ENCODE data around the gene USH2A.
"Not testable (repeated sequence)": the region's sequence is repeated elsewhere in the genome, so short reads cannot be mapped to it uniquely, and the experiment has no call there.

Gene USH2A

DNA sequence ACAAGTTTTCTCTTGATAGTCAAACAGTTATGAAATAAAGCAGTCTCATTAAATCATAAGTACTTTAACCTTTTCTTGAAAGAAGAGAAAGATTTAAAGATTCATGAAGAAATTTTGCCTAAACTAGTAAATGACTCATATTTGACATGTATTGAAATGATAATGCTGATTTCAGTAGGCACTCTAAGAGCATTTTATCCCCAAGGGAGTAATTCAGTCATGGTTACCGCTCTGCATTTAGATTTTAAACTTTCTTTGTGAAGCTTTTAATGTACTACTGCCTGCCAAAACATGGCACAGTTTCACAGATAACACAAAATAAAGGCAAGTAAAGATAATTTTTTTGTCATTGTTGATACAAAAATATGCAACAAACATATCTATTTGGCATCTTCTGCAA lies 6.8 kb downstream of the USH2A start:
- DNase-seq (ENCODE audit: low read depth in 2 of 2, low spot score in 1 of 2), result no peak

DNA sequence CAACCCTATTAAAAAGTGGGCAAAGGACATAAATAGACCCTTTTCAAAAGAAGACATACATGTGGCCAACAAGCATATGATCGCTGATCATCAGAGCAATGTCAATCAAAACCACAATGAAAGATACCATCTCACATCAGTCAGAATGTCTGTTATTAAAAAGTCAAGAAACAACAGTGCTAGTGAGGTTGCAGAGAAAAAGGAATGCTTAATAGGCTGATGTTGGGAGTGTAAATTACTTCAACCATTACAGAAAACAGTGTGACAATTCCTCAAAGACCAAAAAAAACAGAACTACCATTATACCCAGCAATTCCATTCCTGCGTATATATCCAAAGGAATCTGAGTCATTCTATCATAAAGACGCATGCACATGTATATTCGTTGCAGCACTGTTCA lies 13.2 kb downstream of the USH2A start:
- DNase-seq (ENCODE audit: low read depth in 2 of 2, low spot score in 1 of 2), result no peak

DNA sequence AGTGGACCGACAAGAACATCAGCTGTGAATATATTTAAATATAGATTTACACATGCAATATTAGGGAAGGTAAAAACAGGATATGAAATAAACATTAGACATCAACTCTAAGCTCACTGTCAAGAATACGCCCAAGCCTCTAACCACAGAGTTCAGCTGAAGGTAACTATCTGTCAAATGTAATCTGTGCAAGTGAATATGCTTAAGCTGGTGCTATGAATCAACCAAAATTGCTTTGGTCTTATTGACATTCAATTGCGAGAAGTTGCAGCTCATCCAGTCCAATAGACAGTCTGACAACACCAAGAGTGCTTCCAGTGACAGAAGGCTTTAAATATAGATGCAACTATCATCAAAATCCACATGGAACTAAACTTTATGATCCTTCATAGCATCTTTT lies 32.3 kb downstream of the USH2A start:
- no peak for DNase-seq (ENCODE audit: low read depth in 2 of 2, low spot score in 1 of 2)

DNA sequence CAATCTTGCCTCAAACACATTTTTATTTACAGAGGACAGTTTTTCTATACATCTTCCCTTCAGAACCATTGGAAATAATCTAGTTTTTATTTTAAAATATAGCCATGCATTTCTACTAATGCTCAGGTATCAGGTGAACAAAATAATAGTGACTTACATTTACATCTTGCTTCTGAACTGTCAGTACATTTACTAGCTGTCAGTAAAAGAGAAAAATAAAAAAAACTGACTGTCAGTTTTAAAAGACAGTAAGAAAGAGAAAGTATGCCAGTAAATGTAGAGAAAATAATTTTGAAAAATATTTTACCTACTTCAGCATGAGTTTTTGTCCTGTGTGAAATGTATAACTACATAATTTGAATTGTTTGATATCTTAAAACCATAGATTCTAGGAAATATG lies 33.5 kb downstream of the USH2A start:
- DNase-seq (ENCODE audit: low read depth in 2 of 2, low spot score in 1 of 2), result no peak

DNA sequence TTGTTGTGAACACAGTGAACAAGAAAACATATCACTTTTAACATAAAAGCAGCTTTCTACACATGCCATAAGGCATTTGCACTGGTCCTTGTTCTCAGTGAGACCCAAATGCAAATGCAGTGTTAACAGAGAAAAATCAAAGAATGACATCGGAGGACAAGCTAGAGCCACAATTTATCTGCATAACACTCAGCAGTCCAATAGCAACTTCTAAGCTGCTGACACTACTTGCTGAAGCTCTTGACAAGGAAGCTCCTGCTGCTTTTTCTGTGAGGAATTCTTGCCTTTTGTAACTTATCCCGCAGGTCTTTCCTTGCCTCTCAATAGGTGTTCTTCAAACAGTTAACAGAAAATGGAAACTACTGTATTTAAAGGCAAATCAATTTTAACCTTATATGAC lies 34.7 kb downstream of the USH2A start:
- DNase-seq (ENCODE audit: low read depth in 2 of 2, low spot score in 1 of 2), result no peak

DNA sequence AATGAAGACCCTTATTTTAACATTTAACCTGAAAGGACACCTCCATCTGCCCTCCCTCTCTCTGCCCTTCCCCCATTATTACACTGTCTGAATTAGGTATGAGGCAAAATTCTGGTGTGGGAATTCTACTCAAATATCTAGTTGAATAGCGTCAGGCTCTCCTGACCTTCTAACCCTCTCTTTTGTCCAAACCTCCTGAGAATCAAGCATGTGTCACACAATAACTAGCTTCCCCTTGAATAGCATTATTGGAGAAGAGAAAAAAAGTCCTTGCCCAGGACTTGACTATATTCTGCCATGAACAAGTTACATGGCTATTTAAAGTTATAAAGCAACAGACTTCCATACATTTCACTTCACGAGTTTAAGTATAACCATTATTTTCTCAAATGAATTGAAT lies 35.5 kb downstream of the USH2A start:
- no peak for DNase-seq (ENCODE audit: low read depth in 2 of 2, low spot score in 1 of 2)

DNA sequence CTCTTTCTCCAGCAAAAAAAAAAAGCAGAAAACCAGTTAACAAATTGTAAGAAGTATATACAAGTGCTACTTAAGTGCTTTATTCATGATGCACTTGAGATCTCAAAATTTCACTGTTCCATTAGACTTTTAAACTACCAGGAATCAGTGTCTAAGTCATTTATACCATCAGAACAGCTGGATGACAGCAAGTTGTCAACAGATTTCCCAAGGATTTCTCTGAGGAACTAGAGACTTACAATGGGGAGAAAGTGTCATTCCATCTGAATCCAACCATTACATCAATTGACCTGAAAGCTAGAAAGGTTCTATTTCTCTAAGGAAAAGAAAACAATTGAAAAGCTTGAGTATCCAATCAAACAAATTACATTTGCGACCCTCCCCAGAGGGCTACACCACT lies 43.8 kb downstream of the USH2A start:
- no peak for DNase-seq (ENCODE audit: low read depth in 2 of 2, low spot score in 1 of 2)

DNA sequence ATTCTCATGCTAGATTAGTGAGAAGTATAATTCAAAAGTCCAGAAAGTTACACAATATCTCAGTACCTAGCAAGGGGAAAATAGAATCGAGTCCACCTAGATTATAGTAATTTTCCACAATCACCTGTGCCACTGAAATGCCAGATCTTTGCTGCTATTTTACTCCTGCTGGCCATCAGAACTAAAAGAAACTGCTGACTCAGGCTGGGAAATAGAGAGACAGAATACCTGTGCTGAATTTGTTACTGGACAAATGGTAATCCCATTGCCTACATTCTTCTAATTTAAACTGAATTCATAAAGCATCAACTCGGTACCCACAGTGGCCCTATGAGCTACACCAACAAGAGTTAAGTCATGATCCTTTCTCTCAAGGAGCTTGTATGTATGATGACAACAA lies 55.0 kb downstream of the USH2A start:
- DNase-seq (ENCODE audit: low read depth in 2 of 2, low spot score in 1 of 2), result no peak

DNA sequence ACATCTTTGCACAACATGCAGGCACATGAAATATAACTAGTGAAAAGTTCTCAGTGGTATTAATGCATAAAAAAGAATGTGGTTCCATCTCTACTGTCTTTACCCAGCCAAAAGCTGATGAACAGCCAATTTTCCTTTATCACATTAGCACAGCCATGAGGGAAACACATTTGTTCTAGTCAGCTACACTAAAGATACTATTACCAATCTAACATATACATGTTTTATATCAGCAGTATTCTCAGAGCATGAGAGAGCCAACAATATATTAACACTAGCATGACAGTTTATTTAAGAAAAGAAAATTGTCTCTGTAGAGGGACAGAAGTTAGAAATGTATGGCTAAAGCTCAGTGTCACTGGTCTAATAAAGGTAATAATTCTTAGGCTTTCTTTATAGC lies 56.3 kb downstream of the USH2A start:
- DNase-seq (ENCODE audit: low read depth in 2 of 2, low spot score in 1 of 2), result no peak

DNA sequence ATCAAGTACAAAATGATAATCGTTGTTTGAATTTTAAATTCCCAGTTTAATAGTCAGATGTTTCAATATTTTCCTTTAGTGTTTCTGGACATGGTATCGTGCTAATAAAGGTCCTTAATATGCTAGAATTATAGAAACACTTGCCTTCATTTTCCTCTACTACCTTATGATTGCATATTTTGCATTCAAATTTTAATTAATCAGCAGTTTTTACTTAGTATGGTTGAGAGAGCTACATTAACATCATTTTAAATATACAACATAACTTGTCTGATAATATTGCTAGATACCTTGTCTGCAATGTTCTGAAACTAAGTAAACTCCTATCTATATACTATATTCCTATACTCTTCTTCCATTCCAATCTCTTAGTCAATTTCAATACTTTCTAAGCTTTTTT lies 66.3 kb downstream of the USH2A start:
- no peak for DNase-seq (ENCODE audit: low read depth in 2 of 2, low spot score in 1 of 2)

DNA sequence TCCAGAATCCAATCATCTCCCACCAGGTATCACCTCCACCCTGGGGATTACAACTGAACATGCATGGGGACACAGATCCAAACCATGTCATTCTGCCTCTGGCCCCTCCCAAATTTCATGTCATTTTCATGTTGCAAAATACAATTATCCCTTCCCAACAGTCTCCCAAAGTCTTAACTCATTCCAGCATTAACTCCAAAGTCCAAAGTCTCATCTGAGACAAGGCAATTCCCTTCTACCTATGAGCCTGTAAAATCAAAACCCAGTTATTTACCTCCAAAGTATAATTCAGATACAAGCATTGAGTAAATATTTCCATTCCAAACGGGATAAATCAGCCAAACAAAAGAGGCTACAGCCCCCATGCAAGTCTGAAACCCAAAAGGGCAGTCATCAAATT lies 73.1 kb downstream of the USH2A start:
- no peak for DNase-seq (ENCODE audit: low read depth in 2 of 2, low spot score in 1 of 2)

DNA sequence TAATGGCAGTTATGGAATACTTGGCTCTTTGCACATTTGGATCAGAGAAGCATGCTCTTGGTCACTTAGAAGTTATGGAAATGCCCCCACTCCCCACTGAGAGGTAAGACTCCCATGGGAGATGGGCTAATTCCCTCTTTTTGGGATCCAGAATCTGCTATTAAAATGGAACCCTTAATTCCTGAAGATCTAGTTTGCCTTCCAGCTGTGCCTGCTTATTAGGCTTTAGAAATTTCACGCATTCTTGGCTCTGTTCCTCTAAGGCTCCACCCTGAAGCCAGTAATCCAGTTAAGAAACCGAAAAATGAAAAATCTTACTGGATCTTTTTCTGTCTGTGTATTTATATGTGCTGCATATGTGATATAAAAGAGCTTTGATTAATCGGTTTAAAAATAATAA lies 76.7 kb downstream of the USH2A start:
- DNase-seq (ENCODE audit: low read depth in 2 of 2, low spot score in 1 of 2), result no peak

DNA sequence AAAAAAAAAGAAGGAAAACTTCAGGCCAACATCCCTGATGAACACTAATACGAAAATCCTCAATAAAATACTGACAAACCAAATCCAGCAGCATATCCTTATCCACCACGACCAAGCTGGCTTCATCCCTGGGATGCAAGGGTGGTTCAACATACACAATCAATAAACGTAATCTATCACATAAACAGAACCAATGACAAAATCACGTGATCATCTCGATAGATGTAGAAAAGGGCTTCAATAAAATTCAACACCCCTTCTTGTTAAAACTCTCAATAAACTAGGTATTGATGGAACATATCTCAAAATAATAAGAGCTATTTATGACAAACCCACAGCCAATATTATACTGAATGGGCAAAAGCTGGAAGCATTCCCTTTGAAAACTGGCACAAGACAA lies 82.7 kb downstream of the USH2A start:
- DNase-seq (ENCODE audit: low read depth in 2 of 2, low spot score in 1 of 2), result not testable (repeated sequence)

DNA sequence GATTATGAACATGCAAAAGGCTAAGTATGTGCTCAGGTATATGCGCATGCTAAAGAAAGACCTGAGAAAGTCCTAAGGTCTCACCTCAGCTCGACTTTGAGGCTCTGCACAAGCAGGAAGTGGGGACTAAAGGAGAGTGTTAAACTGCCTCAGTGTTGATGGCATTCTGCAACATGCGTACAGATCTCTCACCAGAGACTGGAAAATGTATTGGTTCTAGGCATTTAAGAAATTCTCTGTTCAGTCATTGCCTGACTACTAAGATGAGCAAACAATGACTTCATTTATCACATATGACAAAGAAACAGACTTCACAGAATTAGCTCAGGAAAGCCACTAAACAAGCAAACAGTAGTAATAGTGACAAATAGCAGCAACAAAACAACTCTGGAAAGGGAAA lies 90.8 kb downstream of the USH2A start:
- DNase-seq (ENCODE audit: low read depth in 2 of 2, low spot score in 1 of 2), result no peak

DNA sequence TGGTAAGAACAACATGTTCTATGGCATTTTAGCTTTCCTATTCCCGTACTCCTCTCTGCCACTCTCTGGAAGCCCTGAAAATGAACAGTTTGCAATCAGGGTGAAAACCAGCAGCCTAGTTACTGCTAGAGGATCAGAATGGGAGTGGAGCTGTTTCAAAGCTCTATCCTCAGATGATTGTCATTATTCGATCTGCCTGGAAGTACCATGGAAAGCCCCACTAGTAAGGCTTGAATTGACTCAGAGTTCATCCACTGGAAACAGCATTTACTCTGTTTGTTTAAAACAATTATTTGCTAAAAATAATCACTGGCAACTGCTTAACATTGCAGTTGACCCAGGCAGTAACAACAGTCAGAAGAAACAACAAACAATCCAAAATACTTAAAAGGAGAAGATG lies 91.2 kb downstream of the USH2A start:
- DNase-seq (ENCODE audit: low read depth in 2 of 2, low spot score in 1 of 2), result no peak

DNA sequence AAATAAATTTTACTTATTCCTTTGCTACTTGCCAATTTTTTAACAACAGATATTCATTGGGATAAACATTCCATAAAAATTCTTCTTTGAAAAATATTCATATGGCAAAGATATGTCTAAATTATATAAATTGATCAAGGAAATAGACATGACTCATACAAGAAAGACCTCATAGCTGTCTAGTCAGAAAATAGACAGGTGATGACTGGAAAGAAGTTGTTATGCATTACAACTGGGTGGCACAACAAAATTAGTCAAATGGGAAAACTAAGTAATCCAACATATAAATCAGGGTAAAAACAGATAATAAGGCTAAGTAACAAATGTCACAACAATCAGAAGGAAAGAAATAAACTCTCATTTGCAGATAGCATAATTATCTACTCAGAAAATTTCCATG lies 92.0 kb downstream of the USH2A start:
- no peak for DNase-seq (ENCODE audit: low read depth in 2 of 2, low spot score in 1 of 2)

DNA sequence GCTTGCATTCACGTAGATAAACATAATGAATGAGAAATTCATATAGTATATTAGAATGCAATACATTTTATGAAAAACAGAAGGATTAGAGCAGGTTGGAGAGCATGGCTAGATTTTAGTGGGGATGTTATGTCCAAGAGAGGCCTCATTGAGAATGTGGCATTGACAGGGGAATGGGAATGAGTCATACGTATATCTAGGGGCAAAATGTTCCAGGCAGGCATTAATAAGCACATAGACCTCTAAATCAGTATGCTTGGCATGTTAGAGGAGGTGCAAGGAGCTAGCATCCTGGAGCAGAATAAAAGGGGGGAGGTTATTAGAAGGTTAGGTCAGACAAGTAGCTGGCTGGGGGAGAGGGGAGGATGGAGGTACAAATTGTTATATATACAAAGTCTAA lies 93.0 kb downstream of the USH2A start:
- DNase-seq (ENCODE audit: low read depth in 2 of 2, low spot score in 1 of 2), result no peak

DNA sequence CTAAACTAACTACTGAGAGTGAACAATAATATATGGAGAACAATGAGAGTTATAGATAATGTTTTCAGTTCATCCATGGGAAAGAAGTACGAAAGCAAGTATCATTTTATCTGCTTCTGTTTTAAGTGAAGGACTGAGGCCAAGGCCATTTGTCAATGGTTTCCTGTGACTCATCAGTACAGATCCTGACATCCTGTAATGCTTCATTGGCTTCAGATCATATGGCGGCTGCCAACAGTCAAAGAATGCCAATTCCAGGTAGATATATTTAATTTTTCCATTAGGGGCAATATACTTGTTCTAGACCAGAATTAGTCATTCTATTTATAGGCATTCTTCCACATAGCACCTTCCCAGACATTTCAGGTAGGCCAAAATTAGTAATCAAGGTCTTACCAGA lies 97.3 kb downstream of the USH2A start:
- no peak for DNase-seq (ENCODE audit: low read depth in 2 of 2, low spot score in 1 of 2)

DNA sequence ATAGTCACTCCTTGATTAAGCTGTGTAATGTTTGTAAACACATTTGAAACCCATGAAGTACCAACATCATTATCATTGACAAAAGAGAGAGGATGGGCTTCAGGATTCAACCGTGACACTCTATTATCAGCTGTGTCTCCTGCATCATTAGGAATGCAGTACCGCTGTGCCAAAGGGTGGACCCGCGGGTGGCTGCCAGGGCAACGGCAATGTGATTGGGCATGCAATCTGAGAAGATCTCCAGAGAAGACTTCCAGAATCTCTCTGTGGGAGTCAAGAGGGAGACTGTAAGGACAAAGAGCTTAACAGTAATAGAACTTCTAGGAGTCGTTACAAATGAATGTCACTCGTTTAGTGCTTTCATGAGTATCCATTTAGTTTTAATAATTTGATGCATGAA lies 97.9 kb downstream of the USH2A start:
- no peak for DNase-seq (ENCODE audit: low read depth in 2 of 2, low spot score in 1 of 2)

DNA sequence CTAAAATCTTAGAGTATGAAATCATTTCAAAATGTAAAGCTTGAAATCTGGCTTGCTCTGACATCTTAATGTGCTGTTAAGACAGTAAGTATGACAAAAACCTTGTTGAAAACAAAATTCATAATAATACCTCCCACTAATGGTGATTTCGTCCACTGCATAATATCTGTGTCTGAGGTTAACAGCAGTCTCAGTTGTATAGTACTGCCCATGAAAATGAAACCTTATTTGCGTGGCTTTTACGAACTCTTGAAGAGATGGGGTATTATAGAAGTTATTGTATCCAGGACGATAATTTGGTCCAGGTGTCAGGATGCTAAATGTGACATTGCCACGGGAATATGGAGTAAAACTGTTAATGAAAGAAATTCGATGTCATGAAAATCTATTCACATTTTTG lies 99.9 kb downstream of the USH2A start:
- DNase-seq (ENCODE audit: low read depth in 2 of 2, low spot score in 1 of 2), result no peak

DNA sequence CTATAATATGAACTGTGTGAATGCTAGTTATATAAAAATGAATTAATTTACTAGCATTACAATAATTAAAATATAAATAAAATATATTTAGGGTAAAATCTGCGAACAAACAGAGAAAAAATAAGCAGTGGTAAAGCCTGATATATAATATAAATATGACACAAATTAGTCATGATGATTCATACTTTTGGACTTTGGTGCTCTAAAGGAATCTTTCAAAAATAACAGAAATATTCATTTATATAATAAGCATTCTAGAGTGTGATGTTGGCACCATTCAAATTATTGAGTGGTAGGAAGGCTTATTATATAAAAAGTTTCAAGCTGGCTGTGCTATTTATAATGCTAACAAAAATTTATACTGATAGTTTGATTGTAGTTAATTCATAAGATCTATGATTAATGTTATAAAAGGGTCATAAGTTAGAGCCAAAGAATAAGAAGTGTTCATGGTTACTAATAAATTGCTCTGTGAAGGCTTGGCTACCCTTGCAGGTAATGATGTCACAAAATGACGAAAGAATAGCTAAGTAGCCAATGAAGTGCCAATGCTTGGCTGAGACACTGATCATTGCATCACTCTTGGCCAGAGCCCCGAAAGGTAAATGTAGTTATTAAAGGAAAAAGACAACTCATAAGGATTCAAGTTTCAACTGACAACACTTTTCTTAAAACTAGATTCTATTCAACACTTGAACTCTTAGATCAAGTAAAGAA lies 108.7 kb downstream of the USH2A start:
- DNase-seq (ENCODE audit: low read depth in 2 of 2, low spot score in 1 of 2), result no peak

DNA sequence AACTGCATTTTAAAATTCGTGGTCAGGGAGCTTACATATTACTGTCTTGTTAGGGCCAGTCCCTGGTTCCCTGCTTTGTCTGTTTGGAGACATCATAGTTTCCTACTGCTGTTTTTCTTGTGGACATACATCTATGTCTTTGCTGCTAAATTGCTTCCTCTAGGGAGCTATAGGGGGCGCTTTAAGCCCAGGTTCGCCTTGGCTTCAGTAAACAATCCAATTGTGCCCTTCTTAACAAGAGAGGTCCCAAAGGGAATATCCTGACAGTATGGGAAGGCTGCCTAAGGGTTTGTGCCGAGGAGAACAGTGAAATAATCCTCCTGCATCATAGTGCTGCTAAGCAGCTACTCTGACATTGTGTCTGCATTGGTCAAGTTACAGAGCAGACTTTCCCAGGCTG lies 112.5 kb downstream of the USH2A start:
- no peak for DNase-seq (ENCODE audit: low read depth in 2 of 2, low spot score in 1 of 2)

DNA sequence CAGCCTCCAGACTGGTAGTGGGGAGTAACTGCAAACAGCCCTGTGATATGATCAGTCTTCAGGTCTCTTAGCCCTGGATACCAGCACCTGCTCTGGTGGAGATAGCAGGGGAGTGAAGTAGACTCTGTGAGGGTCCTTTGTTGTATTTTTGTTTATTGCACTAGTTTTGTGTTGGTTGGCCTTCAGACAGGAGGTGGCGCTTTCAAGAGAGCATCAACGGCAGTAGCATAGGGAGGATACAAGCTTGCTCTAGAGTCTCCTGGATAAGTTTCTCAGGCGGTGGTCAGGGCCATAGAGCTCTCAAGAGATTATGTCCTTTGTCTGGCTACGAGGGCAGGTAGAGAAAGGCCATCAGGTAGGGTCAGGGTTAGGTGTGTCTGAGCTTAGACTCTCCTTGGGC lies 116.4 kb downstream of the USH2A start:
- no peak for DNase-seq (ENCODE audit: low read depth in 2 of 2, low spot score in 1 of 2)

DNA sequence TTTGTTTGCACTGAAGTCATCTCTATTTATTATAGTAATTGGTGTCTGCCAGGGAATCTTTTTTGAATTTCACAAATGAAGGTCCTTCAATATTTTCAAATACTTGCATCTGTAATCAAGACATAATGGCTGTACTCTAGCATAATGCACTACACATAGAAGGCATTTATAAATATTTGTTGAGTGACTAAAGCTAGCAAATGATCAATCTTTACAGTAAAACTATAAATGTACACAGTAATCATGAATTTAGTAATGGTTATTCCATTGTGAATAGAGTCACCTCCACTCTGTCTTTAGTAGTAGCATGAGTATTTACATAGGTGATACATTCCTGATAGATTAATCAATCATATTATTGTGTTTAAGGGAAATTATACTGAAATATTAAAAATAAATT lies 119.6 kb downstream of the USH2A start:
- no peak for DNase-seq (ENCODE audit: low read depth in 2 of 2, low spot score in 1 of 2)

Data from stimulated activated CD8-positive, alpha-beta memory T cell treated with anti-CD3 and anti-CD28 coated beads, Interleukin-4, amount 100 ng/mL, for 1 hour (primary cell).